NT2/D1 (cell line): Measurements from ENCODE around the gene PLCL1.

ENCODE experiments used
- DNase-seq: peaks from one replicate; pipeline ENCODE4 v3.0.0-alpha.2; 2011; ENCODE audit warnings: low read depth, low spot score
- H3K27me3 ChIP-seq: 2 replicates; pipeline ENCODE4 v1.6.0; 2011; ENCODE audit warnings: mild to moderate bottlenecking; ENCODE audit not compliant: insufficient read length, insufficient read depth
- H3K36me3 ChIP-seq: 2 replicates; pipeline ENCODE4 v1.6.1; 2011; ENCODE audit warnings: mild to moderate bottlenecking, low read length, mixed read lengths; ENCODE audit not compliant: insufficient read depth, insufficient read length
- H3K4me1 ChIP-seq: 2 replicates; pipeline ENCODE4 v1.5.1; 2011; ENCODE audit not compliant: insufficient read depth, insufficient read length
- H3K4me3 ChIP-seq: 2 replicates; pipeline ENCODE4 v1.5.1; 2011; ENCODE audit warnings: low read depth; ENCODE audit not compliant: insufficient read length
- H3K9ac ChIP-seq: 2 replicates; pipeline ENCODE4 v1.6.0; 2011; ENCODE audit warnings: low read depth; ENCODE audit not compliant: insufficient read length
- H3K9me3 ChIP-seq: 2 replicates; pipeline ENCODE4 v1.5.1; 2011; ENCODE audit warnings: mild to moderate bottlenecking, low read length; ENCODE audit not compliant: insufficient read depth
- SUZ12 ChIP-seq: IDR thresholded peaks from 2 replicates; pipeline ENCODE4 v1.6.1; 2011; ENCODE audit not compliant: insufficient read length, insufficient read depth; ENCODE audit errors: extremely low read depth
- YY1 ChIP-seq: IDR thresholded peaks from 2 replicates; pipeline ENCODE4 v1.6.1; 2011; ENCODE audit not compliant: insufficient read length, insufficient read depth
- ZNF274 ChIP-seq: IDR thresholded peaks from 2 replicates; pipeline ENCODE4 v1.6.1; 2011; ENCODE audit warnings: mild to moderate bottlenecking, low read depth, low read length

PLCL1 gene

GRCh38 chr2:197958592-197959150 is 154.3 kb downstream of the PLCL1 start:
- TF ChIP-seq YY1 = no peak
- no peak for TF ChIP-seq SUZ12
- TF ChIP-seq ZNF274 = no peak
- Histone ChIP-seq H3K27me3 (no peaks in the 10 kb centered on the region), H3K4me1 (no peaks in the 10 kb centered on the region), H3K4me3 (no peak overlapping the region), H3K36me3 (no peaks in the 10 kb centered on the region), H3K9me3 (no peaks in the 10 kb centered on the region), H3K9ac (no peak overlapping the region)
- no peak for DNase-seq

GRCh38 chr2:197959383-197959782 is 155.0 kb downstream of the PLCL1 start:
- no peak for DNase-seq
- TF ChIP-seq ZNF274 = no peak
- no peak for TF ChIP-seq SUZ12
- no peak for TF ChIP-seq YY1
- Histone ChIP-seq H3K27me3 (no peaks in the 10 kb centered on the region), H3K36me3 (no peaks in the 10 kb centered on the region), H3K9me3 (0 out of 2 replicates have a peak, but pooled peaks cover 3% of the 10 kb centered on the region), H3K4me1 (no peaks in the 10 kb centered on the region), H3K4me3 (no peak overlapping the region), H3K9ac (no peak overlapping the region)

GRCh38 chr2:197960786-197961185 is 156.4 kb downstream of the PLCL1 start:
- Histone ChIP-seq H3K9me3 (0 out of 2 replicates have a peak, but pooled peaks cover 5% of the 10 kb centered on the region), H3K9ac (no peak overlapping the region), H3K4me3 (no peak overlapping the region), H3K27me3 (no peaks in the 10 kb centered on the region), H3K36me3 (no peaks in the 10 kb centered on the region), H3K4me1 (no peaks in the 10 kb centered on the region)
- TF ChIP-seq ZNF274 (no peak), SUZ12 (no peak), YY1 (no peak)
- DNase-seq = no peak

GRCh38 chr2:197964720-197965119 is 160.3 kb downstream of the PLCL1 start:
- no peaks in the 10 kb centered on the region for H3K36me3 ChIP-seq
- no peaks in the 10 kb centered on the region for H3K4me1 ChIP-seq
- H3K9me3 ChIP-seq = 0 out of 2 replicates have a peak, but pooled peaks cover 5% of the 10 kb centered on the region
- H3K9ac ChIP-seq = no peak overlapping the region
- H3K27me3 ChIP-seq = no peaks in the 10 kb centered on the region
- DNase-seq = no peak
- no peak overlapping the region for H3K4me3 ChIP-seq
- TF ChIP-seq SUZ12 (no peak), YY1 (no peak), ZNF274 (no peak)

GRCh38 chr2:197965756-197966155 is 161.4 kb downstream of the PLCL1 start:
- no peak for TF ChIP-seq ZNF274
- no peak for TF ChIP-seq YY1
- TF ChIP-seq SUZ12 = no peak
- Histone ChIP-seq H3K9me3 (0 out of 2 replicates have a peak, but pooled peaks cover 5% of the 10 kb centered on the region), H3K27me3 (no peaks in the 10 kb centered on the region), H3K4me3 (no peak overlapping the region), H3K4me1 (no peaks in the 10 kb centered on the region), H3K9ac (no peak overlapping the region), H3K36me3 (no peaks in the 10 kb centered on the region)
- no peak for DNase-seq

GRCh38 chr2:197969391-197969893 is 165.0 kb downstream of the PLCL1 start:
- H3K4me1 ChIP-seq = no peaks in the 10 kb centered on the region
- no peak for TF ChIP-seq YY1
- TF ChIP-seq ZNF274 = no peak
- no peak for TF ChIP-seq SUZ12
- no peaks in the 10 kb centered on the region for H3K36me3 ChIP-seq
- no peak overlapping the region for H3K4me3 ChIP-seq
- no peak for DNase-seq
- 0 out of 2 replicates have a peak, but pooled peaks cover 2% of the 10 kb centered on the region for H3K9me3 ChIP-seq
- H3K27me3 ChIP-seq = no peaks in the 10 kb centered on the region
- H3K9ac ChIP-seq = no peak overlapping the region

GRCh38 chr2:197972061-197972460 is 167.7 kb downstream of the PLCL1 start:
- no peaks in the 10 kb centered on the region for H3K36me3 ChIP-seq
- H3K9ac ChIP-seq = no peak overlapping the region
- no peaks in the 10 kb centered on the region for H3K27me3 ChIP-seq
- H3K4me1 ChIP-seq = no peaks in the 10 kb centered on the region
- no peak for DNase-seq
- TF ChIP-seq SUZ12 (no peak), YY1 (no peak), ZNF274 (no peak)
- H3K9me3 ChIP-seq = no peaks in the 10 kb centered on the region
- H3K4me3 ChIP-seq = no peak overlapping the region

- TF ChIP-seq YY1 (no peak), SUZ12 (no peak), ZNF274 (no peak)
- DNase-seq = no peak
- Histone ChIP-seq H3K4me1 (no peaks in the 10 kb centered on the region), H3K27me3 (no peaks in the 10 kb centered on the region), H3K36me3 (no peaks in the 10 kb centered on the region), H3K9ac (no peak overlapping the region), H3K9me3 (no peaks in the 10 kb centered on the region), H3K4me3 (no peak overlapping the region)
Observed at GRCh38 chr2:197972587-197972986, 168.2 kb downstream of the PLCL1 start.
